ENCODE measurements around the gene STK38.

DNA sequence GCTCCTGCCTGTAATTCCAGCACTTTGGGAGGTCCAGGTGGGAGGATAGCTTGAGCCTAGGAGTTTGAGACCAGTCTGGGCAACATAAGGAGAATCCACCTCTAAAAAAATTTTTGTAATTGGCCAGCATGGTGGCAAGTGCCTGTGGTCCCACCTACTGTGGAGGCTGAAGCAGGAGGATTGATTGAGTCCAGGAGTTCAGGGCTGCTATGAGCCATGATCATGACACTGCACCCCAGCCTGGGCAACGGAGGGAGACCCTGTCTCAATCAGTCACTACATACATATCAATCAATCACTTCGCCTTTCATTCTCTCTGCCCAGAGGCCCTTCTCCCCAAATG, 1.1 kb upstream of the STK38 start:
- TF ChIP-seq POLR2AphosphoS5 (IDR thresholded peaks at IDR 0.05) = no peak
- TF ChIP-seq, protein P1, sequence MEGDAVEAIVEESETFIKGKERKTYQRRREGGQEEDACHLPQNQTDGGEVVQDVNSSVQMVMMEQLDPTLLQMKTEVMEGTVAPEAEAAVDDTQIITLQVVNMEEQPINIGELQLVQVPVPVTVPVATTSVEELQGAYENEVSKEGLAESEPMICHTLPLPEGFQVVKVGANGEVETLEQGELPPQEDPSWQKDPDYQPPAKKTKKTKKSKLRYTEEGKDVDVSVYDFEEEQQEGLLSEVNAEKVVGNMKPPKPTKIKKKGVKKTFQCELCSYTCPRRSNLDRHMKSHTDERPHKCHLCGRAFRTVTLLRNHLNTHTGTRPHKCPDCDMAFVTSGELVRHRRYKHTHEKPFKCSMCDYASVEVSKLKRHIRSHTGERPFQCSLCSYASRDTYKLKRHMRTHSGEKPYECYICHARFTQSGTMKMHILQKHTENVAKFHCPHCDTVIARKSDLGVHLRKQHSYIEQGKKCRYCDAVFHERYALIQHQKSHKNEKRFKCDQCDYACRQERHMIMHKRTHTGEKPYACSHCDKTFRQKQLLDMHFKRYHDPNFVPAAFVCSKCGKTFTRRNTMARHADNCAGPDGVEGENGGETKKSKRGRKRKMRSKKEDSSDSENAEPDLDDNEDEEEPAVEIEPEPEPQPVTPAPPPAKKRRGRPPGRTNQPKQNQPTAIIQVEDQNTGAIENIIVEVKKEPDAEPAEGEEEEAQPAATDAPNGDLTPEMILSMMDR (IDR thresholded peaks at IDR 0.05) = no peak
